Esophagus muscularis mucosa (tissue), 4 donors: Measurements from ENCODE around the gene GNLY. TPM values are rescaled to one million over a fixed set of nuclear protein-coding genes. Genes with fewer than 3 reads are reported as not detected.

Experiments
- DNase-seq: peaks from one replicate; pipeline ENCODE4 v3.0.0-alpha.2; 2017; ENCODE audit errors: extremely low spot score
- H3K27ac ChIP-seq, 4 donors: fragments of 200-600 bp; sonication (generic); replicated peaks in 1 of 4; 1 replicate in 3 of 4; 2 replicates in 1 of 4; pipeline ENCODE4 v1.5.1; 2016 to 2019; ENCODE audit warnings: mild to moderate bottlenecking in 1 of 4
- H3K27me3 ChIP-seq, 4 donors: fragments of 200-600 bp; sonication (generic); one replicate each; pipeline versions ENCODE4 v1.5.1 to v1.6.0; 2016 to 2019
- H3K36me3 ChIP-seq, 4 donors: fragments of 200-600 bp; sonication (generic); one replicate each; pipeline ENCODE4 v1.5.1; 2016 to 2019
- H3K4me1 ChIP-seq, 4 donors: fragments of 200-600 bp; sonication (generic); one replicate each; pipeline ENCODE4 v1.5.1; 2016 to 2019
- H3K4me3 ChIP-seq, 4 donors: fragments of 200-600 bp; sonication (generic); 1 replicate in 2 of 4; 2 replicates in 2 of 4; pipeline ENCODE4 v1.5.1; 2016 to 2019; ENCODE audit warnings: mild to moderate bottlenecking in 4 of 4, moderate library complexity in 1 of 4
- H3K9me3 ChIP-seq, 4 donors: fragments of 200-600 bp; sonication (generic); 1 replicate in 3 of 4; 2 replicates in 1 of 4; pipeline ENCODE4 v1.5.1; 2016 to 2019
- EP300 ChIP-seq: sonication (generic); formaldehyde crosslinking; IDR thresholded peaks from one replicate; pipeline ENCODE4 v1.6.1; 2017; ENCODE audit warnings: antibody characterized with exemption
- POLR2A ChIP-seq: fragments of 450-650 bp; IDR thresholded peaks from one replicate; pipeline ENCODE4 v1.6.1; 2017; ENCODE audit warnings: antibody characterized with exemption, moderate library complexity, mild to moderate bottlenecking, low read depth
- POLR2AphosphoS5 ChIP-seq, 2 donors: sonication (generic); formaldehyde crosslinking; IDR thresholded peaks; one replicate each; pipeline ENCODE4 v1.6.1; 2017; ENCODE audit warnings: antibody characterized with exemption in 2 of 2
- WGBS: methylation state at CpG from one replicate; pipeline ENCODE4 v1.1.5; 2018; 5-methylcytosine and 5-hydroxymethylcytosine counted together
- intact Hi-C: fragments of 100-400 bp; cut with DNase I; formaldehyde crosslinking; loops from one replicate; pipeline ENCODE4 v1.15.1; 2023
- small RNA-seq, 3 donors: library from RNA; depleted of rRNA; stranded (forward); fragments of <200 nt; gene quantifications; one replicate each; pipeline ENCODE3, GENCODE V24; 2016
- total RNA-seq, 4 donors: library from RNA; depleted of rRNA; stranded (reverse); fragments of >200 nt; gene quantifications; one replicate each; pipeline versions ENCODE4 v1.1.0 to v1.2.1, GENCODE V29; 2016
- TF ChIP-seq, protein P1 (sequence below), 3 experiments: fragments of 200-600 bp in 2 of 3; fragments of 450-650 bp in 1 of 3; sonication (generic) in 2 of 3; IDR thresholded peaks; one replicate each; pipeline ENCODE4 v1.5.1; 2017 to 2019; ENCODE audit warnings: antibody characterized with exemption in 3 of 3, mild to moderate bottlenecking in 2 of 3, moderate library complexity in 1 of 3

Gene GNLY
- total RNA-seq, 4 donors from 2014 or later, result 0.84 to 3.5 (median 2.0) TPM

DNA sequence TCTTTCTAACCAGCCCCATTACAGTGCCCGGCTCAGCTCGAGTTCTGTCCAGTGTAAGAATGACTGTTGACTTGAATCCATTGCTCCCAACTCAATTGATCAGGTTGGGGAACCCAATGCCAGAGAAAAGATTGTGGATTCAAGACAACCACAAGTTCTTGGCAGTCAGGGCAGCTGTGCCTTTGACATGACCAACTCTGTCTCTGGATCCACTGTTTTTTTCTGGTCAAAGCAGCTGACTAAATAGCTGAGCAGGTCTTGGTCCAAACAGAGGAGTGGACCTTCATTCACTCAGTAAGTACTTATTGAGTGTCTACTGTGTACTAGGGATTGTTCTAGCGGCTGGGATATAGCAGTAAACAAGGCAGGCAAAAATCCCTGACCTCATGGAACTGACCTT lies 53.3 kb downstream of the GNLY start:
- TF ChIP-seq, protein P1, sequence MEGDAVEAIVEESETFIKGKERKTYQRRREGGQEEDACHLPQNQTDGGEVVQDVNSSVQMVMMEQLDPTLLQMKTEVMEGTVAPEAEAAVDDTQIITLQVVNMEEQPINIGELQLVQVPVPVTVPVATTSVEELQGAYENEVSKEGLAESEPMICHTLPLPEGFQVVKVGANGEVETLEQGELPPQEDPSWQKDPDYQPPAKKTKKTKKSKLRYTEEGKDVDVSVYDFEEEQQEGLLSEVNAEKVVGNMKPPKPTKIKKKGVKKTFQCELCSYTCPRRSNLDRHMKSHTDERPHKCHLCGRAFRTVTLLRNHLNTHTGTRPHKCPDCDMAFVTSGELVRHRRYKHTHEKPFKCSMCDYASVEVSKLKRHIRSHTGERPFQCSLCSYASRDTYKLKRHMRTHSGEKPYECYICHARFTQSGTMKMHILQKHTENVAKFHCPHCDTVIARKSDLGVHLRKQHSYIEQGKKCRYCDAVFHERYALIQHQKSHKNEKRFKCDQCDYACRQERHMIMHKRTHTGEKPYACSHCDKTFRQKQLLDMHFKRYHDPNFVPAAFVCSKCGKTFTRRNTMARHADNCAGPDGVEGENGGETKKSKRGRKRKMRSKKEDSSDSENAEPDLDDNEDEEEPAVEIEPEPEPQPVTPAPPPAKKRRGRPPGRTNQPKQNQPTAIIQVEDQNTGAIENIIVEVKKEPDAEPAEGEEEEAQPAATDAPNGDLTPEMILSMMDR (IDR thresholded peaks at IDR 0.05), result no peak
- TF ChIP-seq EP300 (no peak), POLR2AphosphoS5 (IDR thresholded peaks at IDR 0.05) (no peak)
- H3K4me3 ChIP-seq, result no peak overlapping the region
- peaks cover 81 to 96% (median 87%) of the 10 kb centered on the region in 4 donors for H3K4me1 ChIP-seq
- no peaks in the 10 kb centered on the region for H3K27me3 ChIP-seq
- intact Hi-C loops, result no loop called here
- DNase-seq, result no peak
- H3K36me3 ChIP-seq, result no peaks in the 10 kb centered on the region
- H3K27ac ChIP-seq, result no peak overlapping the region
- 100% methylated on average over 3 of the region's 3 CpGs for WGBS
- no peaks in the 10 kb centered on the region for H3K9me3 ChIP-seq

DNA sequence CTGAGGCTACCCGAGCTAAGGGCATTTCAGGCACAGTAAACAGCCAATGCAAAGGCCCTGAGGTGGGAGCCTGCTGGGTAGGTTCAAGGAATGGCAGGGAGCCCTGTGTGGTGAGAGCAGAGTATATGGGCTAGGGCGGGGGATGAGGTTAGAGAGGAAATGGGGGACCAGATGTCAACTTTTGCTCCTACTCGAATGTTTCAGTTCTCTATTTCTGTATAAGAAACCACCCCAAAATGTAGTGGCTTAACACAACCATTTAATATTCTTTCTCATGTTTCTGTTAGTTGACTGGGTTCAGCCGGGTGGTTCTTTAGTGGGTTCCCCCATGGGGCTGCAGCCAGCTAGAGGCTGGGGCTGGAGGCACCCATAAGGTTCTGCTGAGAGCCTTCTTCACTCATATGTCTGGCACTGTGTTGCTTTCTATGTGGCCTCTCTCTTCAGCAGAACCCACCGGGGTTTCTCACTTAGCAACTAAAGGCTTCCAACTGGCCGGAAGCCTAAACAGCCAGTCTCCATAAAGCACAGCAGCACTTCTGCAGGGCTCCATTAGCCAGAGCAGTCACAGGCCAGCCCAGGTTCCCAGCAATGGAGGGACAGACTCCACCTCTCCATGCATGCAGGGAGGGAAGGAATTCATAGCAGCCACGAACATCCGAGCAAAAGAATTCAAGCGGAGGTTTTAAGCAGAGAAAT lies 54.0 kb downstream of the GNLY start:
- WGBS, result 89% methylated on average over 7 of the region's 9 CpGs
- no peaks in the 10 kb centered on the region for H3K27me3 ChIP-seq
- H3K36me3 ChIP-seq, result no peaks in the 10 kb centered on the region
- TF ChIP-seq, protein P1 (IDR thresholded peaks at IDR 0.05), result no peak
- TF ChIP-seq POLR2AphosphoS5 (IDR thresholded peaks at IDR 0.05), result no peak
- TF ChIP-seq EP300, result no peak
- TF ChIP-seq POLR2A, result no peak
- DNase-seq, result no peak
- H3K4me1 ChIP-seq, result peaks cover 78 to 96% (median 87%) of the 10 kb centered on the region in 4 donors
- intact Hi-C loops, result loop anchor here (2.0 kb wide), 1 partner anchor 25 kb away; no protein-coding TSS in a partner anchor
- H3K27ac ChIP-seq, result peak overlapping the region in 3 of 4 donors; percentile 65 to 85 (median 78)
- no peak overlapping the region for H3K4me3 ChIP-seq
- no peaks in the 10 kb centered on the region for H3K9me3 ChIP-seq

Small RNAs within 50 kb of the gene (small RNA-seq; reads per million reads assigned to genes)
- 0 reads per million in 3 donors for gene RNU1-38P

Other genes starting within 250 kb of the GNLY start
- 100 to 1,000 TPM in 2 of 4 donors, 10 to 100 TPM in 2; 76.3 to 262 (median 102) TPM for gene MAT2A, start 155.2 kb upstream of the GNLY start, total RNA-seq
- 10 to 100 TPM; 15.0 to 25.3 (median 19.5) TPM for gene GGCX, start 132.9 kb upstream of the GNLY start, total RNA-seq
- 10 to 100 TPM in 2 of 4 donors, 1 to 10 TPM in 2; 4.8 to 15.6 (median 8.3) TPM for gene VAMP8, start 116.8 kb upstream of the GNLY start, total RNA-seq
- gene VAMP5, start 109.9 kb upstream of the GNLY start, total RNA-seq, result 10 to 100 TPM; 35.6 to 50.7 (median 42.0) TPM
- gene RNF181, start 98.6 kb upstream of the GNLY start, total RNA-seq, result 100 to 1,000 TPM; 133 to 142 (median 138) TPM
- 10 to 100 TPM; 22.9 to 36.7 (median 27.5) TPM for gene TMEM150A, start 91.7 kb upstream of the GNLY start, total RNA-seq
- 10 to 100 TPM in 3 of 4 donors, 1 to 10 TPM in 1; 9.1 to 25.7 (median 16.7) TPM for gene C2orf68, start 82.3 kb upstream of the GNLY start, total RNA-seq
- 10 to 100 TPM; 50.2 to 62.7 (median 60.6) TPM for gene USP39, start 78.2 kb upstream of the GNLY start, total RNA-seq
- gene SFTPB, start 26.2 kb upstream of the GNLY start, total RNA-seq, result 100 to 1,000 TPM in 1 of 4 donors, 10 to 100 TPM in 2, not detected in 1; 25.3 to 119 (median 26.6) TPM
- 100 to 1,000 TPM in 1 of 4 donors, 10 to 100 TPM in 3; 41.1 to 124 (median 62.5) TPM for gene ATOH8, start 59.6 kb downstream of the GNLY start, total RNA-seq
- gene ST3GAL5, start 194.6 kb downstream of the GNLY start, total RNA-seq, result 10 to 100 TPM; 11.3 to 21.6 (median 19.4) TPM